Gastrocnemius medialis (tissue), 4 donors: ENCODE data around the gene CDK5RAP1. TPM values are rescaled to one million over a fixed set of nuclear protein-coding genes. Genes with fewer than 3 reads are reported as not detected.

Source experiments
- ATAC-seq, 2 donors: fragments of 150-250 bp; one replicate each; pipeline ENCODE4 v1.9.1; 2016
- DNase-seq, 2 donors: peaks; one replicate each; pipeline ENCODE4 v3.0.0-alpha.2; 2019
- H3K27ac ChIP-seq, 4 donors: fragments of 200-600 bp; sonication (generic); 1 replicate in 1 of 4; 2 replicates in 3 of 4; pipeline ENCODE4 v1.5.1; 2016 to 2018; ENCODE audit warnings: mild to moderate bottlenecking in 2 of 4, moderate library complexity in 1 of 4
- H3K27me3 ChIP-seq, 3 donors: fragments of 200-600 bp; sonication (generic) in 2 of 3; 1 replicate in 1 of 3; 2 replicates in 2 of 3; pipeline versions ENCODE4 v1.5.1 to v1.6.0; 2016 to 2019; ENCODE audit warnings: mild to moderate bottlenecking in 1 of 3, moderate library complexity in 1 of 3
- H3K36me3 ChIP-seq, 2 donors: fragments of 200-600 bp; sonication (generic) in 1 of 2; one replicate each; pipeline ENCODE4 v1.5.1; 2017 to 2018
- H3K4me1 ChIP-seq, 2 donors: fragments of 200-600 bp; sonication (generic) in 1 of 2; one replicate each; pipeline ENCODE4 v1.5.1; 2016 to 2017; ENCODE audit warnings: mild to moderate bottlenecking in 2 of 2
- H3K4me3 ChIP-seq, 4 donors: fragments of 200-600 bp; sonication (generic) in 3 of 4; 1 replicate in 1 of 4; 2 replicates in 3 of 4; pipeline ENCODE4 v1.5.1; 2016 to 2019; ENCODE audit warnings: mild to moderate bottlenecking in 2 of 4
- H3K9me3 ChIP-seq, 3 donors: fragments of 200-600 bp; sonication (generic) in 2 of 3; 1 replicate in 1 of 3; 2 replicates in 2 of 3; pipeline ENCODE4 v1.5.1; 2016 to 2019
- POLR2A ChIP-seq, 2 donors: fragments of 450-650 bp; IDR thresholded peaks; one replicate each; pipeline ENCODE4 v1.6.1; 2017; ENCODE audit warnings: antibody characterized with exemption in 2 of 2, mild to moderate bottlenecking in 2 of 2, moderate library complexity in 2 of 2
- in situ Hi-C, 4 donors: fragments of 200-750 bp; cut with MboI; loops; one replicate each; pipeline versions ENCODE4 v1.15.0 to v1.8.0; 2017; ENCODE audit warnings: low sequenced_read_pairs in 4 of 4
- intact Hi-C: fragments of 100-400 bp; cut with DNase I; formaldehyde crosslinking; loops from one replicate; pipeline ENCODE4 v1.15.1; 2023; ENCODE audit warnings: low total_unique reads
- total RNA-seq, 4 donors: library from RNA; depleted of rRNA; stranded (reverse); fragments of >200 nt; gene quantifications; one replicate each; pipeline versions ENCODE4 v1.1.0 to v1.2.3, GENCODE V29; 2016
- TF ChIP-seq, protein P1 (sequence below), 5 experiments: fragments of 450-650 bp in 3 of 5; fragments of 200-600 bp in 2 of 5; sonication (generic) in 2 of 5; IDR thresholded peaks in 4 of 5; conservative IDR thresholded peaks in 1 of 5; 1 replicate in 4 of 5; 2 replicates in 1 of 5; pipeline ENCODE4 v1.5.1; 2016 to 2019; ENCODE audit warnings: antibody characterized with exemption in 5 of 5, mild to moderate bottlenecking in 3 of 5, moderate library complexity in 3 of 5

Gene CDK5RAP1
- total RNA-seq, 4 donors from 2014 or later = 23.2 to 27.6 (median 25.8) TPM

DNA sequence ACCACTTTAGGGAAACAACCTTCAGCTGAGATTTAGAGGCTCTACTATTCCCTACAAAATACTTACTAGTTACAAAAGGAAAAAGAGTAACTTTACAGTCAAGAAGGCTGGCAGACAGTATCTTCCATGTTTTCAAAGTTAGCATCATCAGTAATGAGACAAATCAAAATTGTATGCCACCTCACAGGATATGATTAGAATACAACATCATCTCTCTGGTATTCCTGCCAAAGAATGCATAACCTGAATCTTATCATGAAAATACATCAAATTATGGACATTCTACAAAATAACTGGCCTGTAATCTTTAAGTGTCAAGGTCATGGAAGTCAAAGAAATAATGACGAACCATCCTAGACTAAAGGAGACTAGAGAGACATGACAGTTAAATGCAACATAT, 38.4 kb downstream of the CDK5RAP1 start:
- Histone ChIP-seq H3K9me3 (no peaks in the 10 kb centered on the region), H3K27me3 (no peaks in the 10 kb centered on the region), H3K27ac (no peak overlapping the region), H3K4me1 (no peaks in the 10 kb centered on the region), H3K36me3 (peaks cover 0 to 75% of the 10 kb centered on the region in 2 donors), H3K4me3 (no peak overlapping the region)
- no peak for TF ChIP-seq POLR2A (IDR thresholded peaks at IDR 0.05)
- TF ChIP-seq, protein P1, sequence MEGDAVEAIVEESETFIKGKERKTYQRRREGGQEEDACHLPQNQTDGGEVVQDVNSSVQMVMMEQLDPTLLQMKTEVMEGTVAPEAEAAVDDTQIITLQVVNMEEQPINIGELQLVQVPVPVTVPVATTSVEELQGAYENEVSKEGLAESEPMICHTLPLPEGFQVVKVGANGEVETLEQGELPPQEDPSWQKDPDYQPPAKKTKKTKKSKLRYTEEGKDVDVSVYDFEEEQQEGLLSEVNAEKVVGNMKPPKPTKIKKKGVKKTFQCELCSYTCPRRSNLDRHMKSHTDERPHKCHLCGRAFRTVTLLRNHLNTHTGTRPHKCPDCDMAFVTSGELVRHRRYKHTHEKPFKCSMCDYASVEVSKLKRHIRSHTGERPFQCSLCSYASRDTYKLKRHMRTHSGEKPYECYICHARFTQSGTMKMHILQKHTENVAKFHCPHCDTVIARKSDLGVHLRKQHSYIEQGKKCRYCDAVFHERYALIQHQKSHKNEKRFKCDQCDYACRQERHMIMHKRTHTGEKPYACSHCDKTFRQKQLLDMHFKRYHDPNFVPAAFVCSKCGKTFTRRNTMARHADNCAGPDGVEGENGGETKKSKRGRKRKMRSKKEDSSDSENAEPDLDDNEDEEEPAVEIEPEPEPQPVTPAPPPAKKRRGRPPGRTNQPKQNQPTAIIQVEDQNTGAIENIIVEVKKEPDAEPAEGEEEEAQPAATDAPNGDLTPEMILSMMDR (IDR thresholded peaks at IDR 0.05 in 4 of 5, conservative IDR thresholded peaks at IDR 0.05 in 1 of 5) = no peak
- intact Hi-C loops (no loop called here), in situ Hi-C loops (no loop called here)
- no peak for ATAC-seq
- no peak for DNase-seq

GRCh38 chr20:33359399-33360261, 41.7 kb downstream of the CDK5RAP1 start:
- TF ChIP-seq POLR2A (IDR thresholded peaks at IDR 0.05) = no peak
- TF ChIP-seq, protein P1 (IDR thresholded peaks at IDR 0.05 in 4 of 5, conservative IDR thresholded peaks at IDR 0.05 in 1 of 5) = no peak
- Histone ChIP-seq H3K9me3 (no peaks in the 10 kb centered on the region), H3K4me3 (no peak overlapping the region), H3K4me1 (no peaks in the 10 kb centered on the region), H3K36me3 (peaks cover 0 to 63% of the 10 kb centered on the region in 2 donors), H3K27ac (no peak overlapping the region), H3K27me3 (no peaks in the 10 kb centered on the region)
- ATAC-seq (no peak), DNase-seq (no peak)
- intact Hi-C loops (no loop called here), in situ Hi-C loops (no loop called here)

- ATAC-seq (no peak), DNase-seq (no peak)
- TF ChIP-seq POLR2A (IDR thresholded peaks at IDR 0.05) = no peak
- TF ChIP-seq, protein P1 (IDR thresholded peaks at IDR 0.05 in 4 of 5, conservative IDR thresholded peaks at IDR 0.05 in 1 of 5) = no peak
- Histone ChIP-seq H3K4me3 (no peak overlapping the region), H3K36me3 (peaks cover 0 to 27% of the 10 kb centered on the region in 2 donors), H3K9me3 (no peaks in the 10 kb centered on the region), H3K4me1 (no peaks in the 10 kb centered on the region), H3K27me3 (no peaks in the 10 kb centered on the region), H3K27ac (no peak overlapping the region)
- intact Hi-C loops (no loop called here), in situ Hi-C loops (no loop called here)
Observed at GRCh38 chr20:33353013-33353402, 48.3 kb downstream of the CDK5RAP1 start.

- H3K27me3 ChIP-seq = no peaks in the 10 kb centered on the region
- no peak overlapping the region for H3K4me3 ChIP-seq
- ATAC-seq (no peak), DNase-seq (no peak)
- no peaks in the 10 kb centered on the region for H3K4me1 ChIP-seq
- peaks cover 0 to 24% of the 10 kb centered on the region in 2 donors for H3K36me3 ChIP-seq
- intact Hi-C loops = no loop called here
- no peak overlapping the region for H3K27ac ChIP-seq
- no peak for TF ChIP-seq POLR2A (IDR thresholded peaks at IDR 0.05)
- TF ChIP-seq, protein P1 (IDR thresholded peaks at IDR 0.05 in 4 of 5, conservative IDR thresholded peaks at IDR 0.05 in 1 of 5) = no peak
- H3K9me3 ChIP-seq = no peaks in the 10 kb centered on the region
- in situ Hi-C loops = no loop called here
Observed at GRCh38 chr20:33352258-33353012, 48.9 kb downstream of the CDK5RAP1 start.
